IPS-18c (cell line): ENCODE data around the gene LHFPL2.
"Not testable (repeated sequence)": the region's sequence is repeated elsewhere in the genome, so short reads cannot be mapped to it uniquely, and the experiment has no call there.

ENCODE experiments used
- H3K4me3 ChIP-seq: 2 replicates; pipeline ENCODE4 v1.7.0; 2013; ENCODE audit warnings: low read depth, mild to moderate bottlenecking, low read length, moderate library complexity; ENCODE audit not compliant: insufficient read depth
- H3K9me3 ChIP-seq: one replicate; pipeline ENCODE4 v1.6.1; 2013; ENCODE audit warnings: mild to moderate bottlenecking, low read length, moderate library complexity; ENCODE audit not compliant: control insufficient read depth, insufficient read depth

LHFPL2 gene

GRCh38 chr5:78648359-78649210 lies at the start of gene LHFPL2:
Gene LHFPL2, minus strand, starts transcription at chr5:78648772. Its CDS starts 138,559 bp downstream, at chr5:78510213.
- Histone ChIP-seq H3K9me3 (no peaks in the 10 kb centered on the region), H3K4me3 (peak within 1 kb of the TSS; percentile 69)

DNA sequence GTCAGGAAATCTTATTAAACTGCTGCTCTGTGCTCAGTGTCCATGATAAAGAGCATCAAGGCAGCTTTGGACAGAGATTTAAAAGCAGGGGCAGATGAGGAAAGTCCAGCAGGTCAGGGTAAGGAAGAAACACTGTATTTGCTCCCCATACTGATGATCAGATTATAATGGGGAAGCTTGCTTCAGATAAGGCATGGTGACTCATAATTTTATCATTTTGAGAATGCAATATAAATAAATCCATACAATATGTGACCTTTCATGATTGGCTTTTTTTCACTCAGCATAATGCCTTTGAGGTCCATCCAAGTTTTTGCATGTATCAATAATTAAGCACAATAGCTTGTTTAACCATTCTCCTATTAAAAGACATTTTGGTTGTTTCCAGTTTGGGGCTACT lies 48.1 kb upstream of the LHFPL2 start:
- H3K4me3 ChIP-seq: no peak overlapping the region
- peaks cover 4% of the 10 kb centered on the region for H3K9me3 ChIP-seq

DNA sequence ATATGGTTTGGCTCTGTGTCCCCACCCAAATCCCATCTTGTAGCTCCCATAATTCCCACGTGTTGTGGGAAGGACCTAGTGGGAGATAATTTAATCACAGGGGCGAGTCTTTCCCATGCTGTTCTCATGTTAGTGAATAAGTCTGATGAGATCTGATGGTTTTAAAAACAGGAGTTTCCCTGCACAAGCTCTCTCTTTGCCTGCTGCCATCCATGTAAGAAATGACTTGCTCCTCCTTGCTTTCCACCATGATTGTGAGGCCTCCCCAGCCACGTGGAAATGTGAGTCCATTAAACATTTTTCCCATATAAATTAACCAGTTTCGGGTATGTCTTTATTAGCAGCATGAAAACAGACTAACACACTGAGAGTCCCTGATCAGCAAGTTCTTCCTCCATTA lies 47.5 kb upstream of the LHFPL2 start:
- not testable (repeated sequence) for H3K9me3 ChIP-seq, H3K4me3 ChIP-seq

- Histone ChIP-seq H3K4me3 (no peak overlapping the region), H3K9me3 (peaks cover 4% of the 10 kb centered on the region)
These were observed 44.8 kb upstream of the LHFPL2 start for GRCh38 chr5:78693339-78693738.

- H3K4me3 ChIP-seq: no peak overlapping the region
These were observed 42.8 kb upstream of the LHFPL2 start for GRCh38 chr5:78691084-78691960.

DNA sequence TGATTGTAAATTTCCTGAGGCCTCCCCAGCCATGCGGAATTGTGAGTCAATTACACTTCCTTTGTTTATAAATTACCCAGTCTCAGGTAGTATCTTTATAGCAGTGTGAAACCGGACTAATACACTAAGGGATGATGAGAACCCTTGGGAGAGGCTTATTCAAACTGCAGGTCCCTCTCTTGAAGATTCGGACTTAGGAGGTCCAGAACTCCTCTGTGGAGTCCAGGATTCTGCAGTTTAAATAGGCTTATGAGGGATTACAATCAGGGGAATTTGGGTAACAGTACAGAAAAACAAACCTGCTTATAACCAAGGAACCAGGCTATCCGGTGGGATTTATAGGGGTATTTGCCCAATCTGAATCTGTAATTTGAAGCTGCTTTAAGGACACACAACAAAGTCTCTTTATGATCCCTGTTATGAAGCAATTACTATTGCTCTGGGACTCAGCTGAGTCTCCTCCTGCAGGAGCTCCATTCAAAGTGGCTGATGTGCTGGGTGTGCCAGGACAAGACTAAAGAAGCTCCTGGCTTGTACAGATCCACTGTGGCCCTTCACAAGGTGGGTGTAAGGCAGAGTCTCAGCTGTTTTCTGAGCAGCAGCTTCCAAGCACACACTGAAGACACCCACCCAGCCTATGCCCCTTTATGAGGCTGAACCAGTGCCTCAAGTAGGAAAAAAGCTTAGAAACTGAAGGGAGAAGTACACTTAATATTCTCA lies 41.8 kb upstream of the LHFPL2 start:
- H3K4me3 ChIP-seq: no peak overlapping the region
- H3K9me3 ChIP-seq: no peaks in the 10 kb centered on the region

More at GRCh38 chr5:78691084-78691960, 42.8 kb upstream of the LHFPL2 start:
- H3K9me3 ChIP-seq: peaks cover 4% of the 10 kb centered on the region

DNA sequence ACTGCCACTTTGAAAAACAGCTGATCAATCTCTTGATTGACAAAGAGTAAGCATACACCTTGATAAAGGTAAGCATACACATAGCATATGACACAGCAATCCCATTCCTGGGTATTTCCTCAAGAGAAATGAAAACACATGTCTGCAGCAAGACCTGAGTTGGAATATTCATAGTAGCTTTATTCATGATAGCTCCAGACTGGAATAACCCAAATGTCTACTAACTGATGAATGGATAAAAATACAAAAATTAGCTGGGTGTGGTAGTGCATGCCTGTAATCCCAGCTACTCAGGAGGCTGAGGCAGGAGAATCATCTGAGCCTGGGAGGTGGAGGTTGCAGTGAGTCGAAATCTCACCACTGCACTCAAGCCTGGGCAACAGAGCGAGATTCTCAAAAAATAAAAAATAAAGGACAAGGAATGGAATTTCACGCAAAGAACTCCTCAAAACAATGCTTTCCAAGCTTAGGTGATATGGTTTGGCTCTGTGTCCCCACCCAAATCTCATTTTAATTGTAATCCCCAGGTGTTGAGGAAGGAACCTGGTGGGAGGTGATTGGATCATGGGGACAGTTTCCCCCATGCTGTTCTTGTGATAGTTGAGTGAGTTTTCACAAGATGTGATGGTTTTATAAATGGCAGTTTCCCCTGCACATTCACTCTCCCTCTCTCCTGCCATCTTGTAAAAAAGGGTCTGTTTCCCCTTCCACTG lies 41.1 kb upstream of the LHFPL2 start:
- H3K9me3 ChIP-seq: no peaks in the 10 kb centered on the region
- no peak overlapping the region for H3K4me3 ChIP-seq

DNA sequence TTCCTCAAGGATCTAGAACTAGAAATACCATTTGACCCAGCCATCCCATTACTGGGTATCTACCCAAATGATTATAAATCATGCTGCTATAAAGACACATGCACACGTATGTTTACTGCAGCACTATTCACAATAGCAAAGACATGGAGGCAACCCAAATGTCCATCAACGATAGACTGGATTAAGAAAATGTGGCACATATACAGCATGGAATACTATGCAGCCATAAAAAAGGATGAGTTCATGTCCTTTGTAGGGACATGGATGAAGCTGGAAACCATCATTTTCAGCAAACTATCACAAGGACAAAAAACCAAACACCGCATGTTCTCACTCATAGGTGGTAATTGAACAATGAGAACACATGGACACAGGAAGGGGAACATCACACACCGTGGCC lies 38.9 kb upstream of the LHFPL2 start:
- H3K9me3 ChIP-seq, H3K4me3 ChIP-seq: not testable (repeated sequence)

DNA sequence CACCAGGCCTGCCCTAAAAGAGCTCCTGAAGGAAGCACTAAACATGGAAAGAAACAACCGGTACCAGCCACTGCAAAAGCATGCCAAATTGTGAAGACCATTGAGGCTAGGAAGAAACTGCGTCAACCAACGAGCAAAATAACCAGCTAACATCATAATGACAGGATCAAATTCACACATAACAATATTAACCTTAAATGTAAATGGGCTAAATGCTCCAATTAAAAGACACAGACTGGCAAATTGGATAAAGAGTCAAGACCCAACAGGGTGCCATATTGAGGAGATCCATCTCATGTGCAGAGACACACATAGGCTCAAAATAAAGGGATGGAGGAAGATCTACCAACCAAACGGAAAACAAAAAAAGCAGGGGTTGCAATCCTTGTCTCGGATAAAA lies 35.3 kb upstream of the LHFPL2 start:
- not testable (repeated sequence) for H3K9me3 ChIP-seq, H3K4me3 ChIP-seq

DNA sequence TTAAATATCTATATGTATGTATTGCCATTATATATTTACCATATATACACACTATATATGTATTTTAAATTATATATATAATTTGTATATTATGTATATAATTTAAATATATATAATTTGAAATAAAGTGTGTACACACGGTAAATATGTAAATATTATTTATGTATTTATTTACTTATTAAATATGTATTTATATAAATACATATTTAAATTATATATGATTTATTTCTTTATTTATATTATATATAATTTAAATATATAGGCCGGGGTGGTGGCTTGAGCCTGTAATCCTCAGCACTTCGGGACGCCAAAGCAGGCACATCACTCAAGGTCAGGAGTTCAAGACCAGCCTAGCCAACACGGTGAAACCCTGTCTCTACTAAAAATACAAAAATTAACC lies 31.3 kb upstream of the LHFPL2 start:
- no peak overlapping the region for H3K4me3 ChIP-seq
- H3K9me3 ChIP-seq: no peaks in the 10 kb centered on the region

GRCh38 chr5:78677777-78678668 lies 29.5 kb upstream of the LHFPL2 start:
- Histone ChIP-seq H3K9me3 (no peaks in the 10 kb centered on the region), H3K4me3 (no peak overlapping the region)

DNA sequence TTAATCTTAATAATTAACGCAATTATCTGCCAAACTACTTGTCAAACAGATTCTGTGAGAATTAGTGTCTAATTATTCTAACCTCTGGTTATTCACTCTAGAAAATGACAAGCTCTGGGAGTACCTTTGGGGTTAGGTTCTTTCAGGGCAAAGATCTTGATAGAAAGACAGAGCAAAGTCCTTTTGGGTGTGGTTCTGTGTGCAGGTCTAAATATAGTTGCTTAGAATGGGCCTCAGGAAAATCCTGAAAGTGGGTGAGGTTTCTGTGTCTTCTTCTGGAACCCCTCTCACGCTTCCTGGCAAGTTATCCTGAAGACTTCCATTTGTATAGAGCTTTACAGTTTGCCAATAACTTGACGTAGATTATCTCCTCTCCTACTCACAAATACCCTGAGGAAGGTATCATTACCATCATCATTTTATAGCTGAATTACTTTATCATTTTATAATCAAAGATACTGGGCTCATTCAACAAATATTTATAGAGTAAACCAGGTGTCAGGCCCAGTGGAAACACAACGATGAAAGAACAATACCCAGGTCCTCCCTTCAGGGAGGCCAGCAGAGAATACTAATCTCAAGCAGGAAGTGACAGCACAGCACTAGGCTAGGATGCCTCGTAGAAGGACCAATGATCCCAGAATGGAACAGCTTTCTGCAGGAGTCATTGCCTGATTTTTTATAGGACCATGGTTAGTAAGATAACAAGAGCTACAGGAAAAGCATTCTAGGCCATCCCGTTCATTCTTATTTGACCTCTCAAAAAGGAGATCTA lies 27.6 kb upstream of the LHFPL2 start:
- H3K9me3 ChIP-seq: no peaks in the 10 kb centered on the region
- no peak overlapping the region for H3K4me3 ChIP-seq

GRCh38 chr5:78673827-78674226 lies 25.3 kb upstream of the LHFPL2 start:
- H3K4me3 ChIP-seq, H3K9me3 ChIP-seq: not testable (repeated sequence)

DNA sequence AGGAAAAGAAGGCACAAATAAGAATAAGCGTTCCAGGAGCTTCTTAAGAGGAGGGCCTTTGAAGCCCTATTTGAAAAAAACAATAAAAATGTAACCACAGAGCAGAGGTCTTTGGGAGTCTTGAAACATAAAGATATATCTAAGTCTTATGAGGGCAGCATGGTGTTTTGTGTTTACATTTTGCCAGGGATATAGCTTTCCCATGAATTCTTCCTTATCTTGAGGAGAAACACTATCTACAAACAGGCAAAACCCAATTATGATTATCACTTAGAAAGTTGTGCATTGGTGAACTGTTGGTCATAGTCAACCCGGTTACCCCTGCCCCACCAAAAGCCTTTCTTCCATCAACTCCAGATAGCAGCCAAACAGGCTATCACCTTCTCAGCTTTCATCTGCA lies 23.6 kb upstream of the LHFPL2 start:
- Histone ChIP-seq H3K4me3 (no peak overlapping the region), H3K9me3 (no peaks in the 10 kb centered on the region)

- no peaks in the 10 kb centered on the region for H3K9me3 ChIP-seq
- H3K4me3 ChIP-seq: no peak overlapping the region
These were observed 23.0 kb upstream of the LHFPL2 start for GRCh38 chr5:78671609-78672008.
